NK-92 (cell line): ENCODE results near the gene PPP4C.
"Not testable (repeated sequence)": the region's sequence is repeated elsewhere in the genome, so short reads cannot be mapped to it uniquely, and the experiment has no call there.

Source experiments
- DNase-seq: peaks from one replicate; lab custom pipeline; 2025; ENCODE audit not compliant: unreplicated experiment; lab: John Stamatoyannopoulos, UW

The PPP4C gene

GRCh38 chr16:30122604-30123160, 46.9 kb downstream of the PPP4C start:
- no peak for DNase-seq

GRCh38 chr16:30124985-30125379, 49.2 kb downstream of the PPP4C start:
- DNase-seq: no peak

- DNase-seq: not testable (repeated sequence)
Observed at GRCh38 chr16:30125690-30126089, 49.9 kb downstream of the PPP4C start.

GRCh38 chr16:30127993-30128392, 52.2 kb downstream of the PPP4C start:
- DNase-seq: no peak

- no peak for DNase-seq
Observed at GRCh38 chr16:30131869-30132475, 56.2 kb downstream of the PPP4C start.

GRCh38 chr16:30132591-30132990, 56.8 kb downstream of the PPP4C start:
- no peak for DNase-seq
